DND-41 (cell line): ENCODE measurements around the gene ABHD17A.

Experiments
- CTCF ChIP-seq: IDR thresholded peaks from 2 replicates; pipeline ENCODE4 v1.5.1; 2012; ENCODE audit warnings: borderline replicate concordance, low read length, moderate library complexity, mild to moderate bottlenecking; ENCODE audit not compliant: poor library complexity, severe bottlenecking; ENCODE audit errors: extremely low read depth
- EZH2 ChIP-seq: IDR thresholded peaks from 3 replicates; pipeline ENCODE4 v1.6.1; 2012; ENCODE audit warnings: borderline replicate concordance, low read depth, mild to moderate bottlenecking, moderate library complexity, low read length, inconsistent platforms; ENCODE audit not compliant: severe bottlenecking

GRCh38 chr19:1837625-1838105 lies 47.6 kb downstream of the ABHD17A start:
- TF ChIP-seq CTCF (peak; percentile 90), EZH2 (no peak)
